Measurements from ENCODE around the gene ACVR2B.

The ACVR2B gene

GRCh38 chr3:38458796-38459498 is 5.3 kb downstream of the ACVR2B start:
- no peak for DNase-seq (ENCODE audit: low read depth)

- DNase-seq (ENCODE audit: low read depth) = no peak
These were observed 5.9 kb downstream of the ACVR2B start for GRCh38 chr3:38459499-38460048.

GRCh38 chr3:38460377-38461270 is 6.9 kb downstream of the ACVR2B start:
- no peak for DNase-seq (ENCODE audit: low read depth)

- no peak for DNase-seq (ENCODE audit: low read depth)
These were observed 12.0 kb downstream of the ACVR2B start for GRCh38 chr3:38465588-38466154.

GRCh38 chr3:38468765-38469164 is 15.1 kb downstream of the ACVR2B start:
- no peak for DNase-seq (ENCODE audit: low read depth)

- DNase-seq (ENCODE audit: low read depth) = no peak
These were observed 16.2 kb downstream of the ACVR2B start for GRCh38 chr3:38469852-38470251.

- DNase-seq (ENCODE audit: low read depth) = no peak
These were observed 17.7 kb downstream of the ACVR2B start for GRCh38 chr3:38471260-38471857.

GRCh38 chr3:38472342-38472741 is 18.7 kb downstream of the ACVR2B start:
- no peak for DNase-seq (ENCODE audit: low read depth)

- DNase-seq (ENCODE audit: low read depth) = no peak
These were observed 19.5 kb downstream of the ACVR2B start for GRCh38 chr3:38473229-38473628.

GRCh38 chr3:38474928-38475605 is 21.4 kb downstream of the ACVR2B start:
- DNase-seq (ENCODE audit: low read depth) = no peak

GRCh38 chr3:38475716-38476115 is 22.0 kb downstream of the ACVR2B start:
- no peak for DNase-seq (ENCODE audit: low read depth)

- DNase-seq (ENCODE audit: low read depth) = no peak
These were observed 22.6 kb downstream of the ACVR2B start for GRCh38 chr3:38476157-38476756.

- DNase-seq (ENCODE audit: low read depth) = no peak
These were observed 23.5 kb downstream of the ACVR2B start for GRCh38 chr3:38477057-38477820.

- no peak for DNase-seq (ENCODE audit: low read depth)
These were observed 24.3 kb downstream of the ACVR2B start for GRCh38 chr3:38477839-38478450.

- DNase-seq (ENCODE audit: low read depth) = no peak
These were observed 25.2 kb downstream of the ACVR2B start for GRCh38 chr3:38478901-38479300.

GRCh38 chr3:38479431-38480092 is 25.9 kb downstream of the ACVR2B start:
- no peak for DNase-seq (ENCODE audit: low read depth)

GRCh38 chr3:38480093-38480445 is 26.4 kb downstream of the ACVR2B start:
- no peak for DNase-seq (ENCODE audit: low read depth)

GRCh38 chr3:38480930-38481329 is 27.2 kb downstream of the ACVR2B start:
- no peak for DNase-seq (ENCODE audit: low read depth)

GRCh38 chr3:38482951-38483350 is 29.3 kb downstream of the ACVR2B start:
- no peak for DNase-seq (ENCODE audit: low read depth)

Data from T follicular helper cell (primary cell).